GM19328 (cell line): ENCODE results near the gene SHB.

Source experiments
- ATAC-seq: cut with Tn5 transposase; IDR thresholded peaks from one replicate; pipeline ENCODE4 v1.9.1; 2021; ENCODE audit warnings: mild to moderate bottlenecking, moderate library complexity; ENCODE audit not compliant: unreplicated experiment

SHB gene

DNA sequence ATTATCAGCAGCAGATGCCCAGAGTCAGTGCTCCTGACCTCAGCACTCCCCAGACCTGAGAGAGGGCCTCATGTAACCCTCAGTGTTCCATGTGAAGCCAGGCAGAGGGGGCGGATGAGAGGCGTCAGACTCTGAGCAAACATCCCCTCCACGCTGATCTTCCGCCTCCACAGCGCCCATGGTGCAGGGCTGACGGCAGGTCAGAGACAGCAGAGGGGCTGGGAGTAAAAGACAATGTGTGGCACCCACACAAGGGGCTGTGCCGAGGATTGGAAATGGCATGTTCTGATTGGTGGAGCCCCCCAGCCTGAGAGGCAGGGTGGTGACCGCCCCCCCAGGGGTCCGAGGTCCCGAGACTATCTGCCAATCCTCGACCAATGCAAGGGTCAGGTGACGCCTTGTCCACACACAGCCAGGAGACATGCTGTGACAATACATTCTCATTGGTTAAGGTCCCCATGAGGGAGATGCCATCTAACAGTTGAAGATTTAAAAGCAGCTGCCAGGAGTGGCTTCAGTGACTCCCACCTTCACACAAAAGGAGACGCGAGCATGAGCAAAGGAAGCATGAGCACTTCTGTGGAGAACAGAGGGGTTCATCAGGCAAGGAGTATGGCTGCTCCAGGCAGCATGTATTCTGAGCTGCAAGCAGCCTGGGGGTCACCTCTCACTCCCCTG lies 145.8 kb downstream of the SHB start:
- no peak for ATAC-seq

DNA sequence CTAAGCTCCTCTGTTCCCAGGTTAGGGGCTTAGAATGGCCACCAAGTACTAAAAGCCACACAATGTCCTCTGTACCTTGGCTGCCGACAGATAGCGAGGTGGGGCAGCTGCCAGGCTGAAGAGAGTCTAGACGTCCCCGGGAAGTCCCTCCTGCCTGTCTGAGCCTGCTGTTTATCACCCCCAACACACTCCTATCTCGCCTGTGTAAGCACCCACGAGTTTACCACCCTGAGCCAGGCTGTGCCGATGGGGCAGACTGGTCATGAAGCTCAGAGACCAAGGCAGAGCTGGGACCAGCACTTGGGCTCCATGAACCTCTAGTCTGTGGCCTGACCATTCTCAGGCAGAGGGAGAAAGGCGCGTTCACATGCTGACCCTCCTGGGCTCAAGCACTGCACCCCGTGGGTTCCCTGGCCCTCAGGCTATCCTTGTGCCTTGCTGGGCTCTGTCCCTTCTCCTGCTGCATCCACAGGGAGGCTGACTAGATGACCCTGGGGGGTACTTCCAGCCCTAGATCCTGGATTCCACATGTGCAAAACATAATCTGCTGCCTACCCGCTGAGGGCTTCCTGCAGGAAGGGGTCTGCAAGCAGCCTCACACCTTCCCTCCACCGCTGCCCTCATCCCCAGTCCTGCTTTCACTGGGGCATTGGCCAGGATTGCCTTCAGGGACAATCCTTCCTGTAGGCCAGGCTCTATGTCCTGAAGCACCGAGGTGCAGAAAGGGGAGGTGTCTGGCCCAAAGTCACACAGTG lies 146.5 kb downstream of the SHB start:
- no peak for ATAC-seq

DNA sequence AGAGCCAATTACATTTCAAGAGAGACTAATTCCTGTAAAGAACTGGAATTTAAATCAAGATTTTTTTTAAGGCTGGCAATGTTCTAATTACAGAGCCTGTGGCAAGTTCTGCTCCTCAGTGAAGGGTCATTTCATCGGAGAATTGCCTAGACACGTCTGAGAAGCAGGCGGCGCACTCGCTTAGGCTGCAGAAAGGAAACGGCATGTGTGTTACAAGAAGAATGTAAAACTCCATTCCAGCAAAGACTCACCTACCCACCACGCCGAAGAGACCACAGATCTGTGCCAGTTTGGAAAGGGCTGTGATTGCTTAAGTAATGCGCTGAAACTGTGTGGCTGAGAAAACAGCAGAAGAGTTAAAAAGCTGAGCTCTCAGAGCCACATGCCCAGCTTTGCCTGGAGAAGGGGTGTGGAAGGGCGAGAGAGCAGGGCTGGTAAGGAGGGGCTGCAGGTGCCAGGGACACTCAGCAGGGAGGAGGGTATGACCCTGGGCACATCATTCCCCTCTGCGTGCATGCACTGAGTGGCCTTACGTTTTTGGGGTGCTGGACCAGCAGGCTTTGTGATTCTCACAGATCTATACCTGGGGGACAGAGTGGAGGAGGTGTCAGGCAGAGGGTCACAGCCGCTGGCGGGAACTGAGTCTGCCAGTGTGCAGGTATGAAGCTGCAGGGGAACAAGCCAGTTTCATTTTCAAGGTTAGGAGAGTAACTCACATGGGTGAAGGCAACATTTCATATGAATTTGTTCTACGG lies 147.3 kb downstream of the SHB start:
- ATAC-seq: no peak

DNA sequence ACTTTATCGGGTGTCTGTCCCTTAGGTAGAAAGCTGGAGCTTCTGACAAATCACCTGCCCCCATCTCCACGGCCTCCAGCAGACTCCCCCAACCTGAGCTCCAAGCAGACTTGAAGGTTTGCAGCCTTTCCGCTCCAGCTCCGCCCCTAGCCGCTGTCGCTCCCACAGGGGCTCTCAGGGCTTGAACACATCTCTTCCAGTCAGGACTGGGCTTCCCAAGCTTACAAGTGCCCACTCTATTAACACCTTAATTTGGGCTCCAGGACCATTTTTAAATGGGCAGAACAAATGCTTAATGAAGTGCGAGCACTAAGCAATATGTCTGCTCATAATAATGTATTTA lies 147.9 kb downstream of the SHB start:
- ATAC-seq: no peak

DNA sequence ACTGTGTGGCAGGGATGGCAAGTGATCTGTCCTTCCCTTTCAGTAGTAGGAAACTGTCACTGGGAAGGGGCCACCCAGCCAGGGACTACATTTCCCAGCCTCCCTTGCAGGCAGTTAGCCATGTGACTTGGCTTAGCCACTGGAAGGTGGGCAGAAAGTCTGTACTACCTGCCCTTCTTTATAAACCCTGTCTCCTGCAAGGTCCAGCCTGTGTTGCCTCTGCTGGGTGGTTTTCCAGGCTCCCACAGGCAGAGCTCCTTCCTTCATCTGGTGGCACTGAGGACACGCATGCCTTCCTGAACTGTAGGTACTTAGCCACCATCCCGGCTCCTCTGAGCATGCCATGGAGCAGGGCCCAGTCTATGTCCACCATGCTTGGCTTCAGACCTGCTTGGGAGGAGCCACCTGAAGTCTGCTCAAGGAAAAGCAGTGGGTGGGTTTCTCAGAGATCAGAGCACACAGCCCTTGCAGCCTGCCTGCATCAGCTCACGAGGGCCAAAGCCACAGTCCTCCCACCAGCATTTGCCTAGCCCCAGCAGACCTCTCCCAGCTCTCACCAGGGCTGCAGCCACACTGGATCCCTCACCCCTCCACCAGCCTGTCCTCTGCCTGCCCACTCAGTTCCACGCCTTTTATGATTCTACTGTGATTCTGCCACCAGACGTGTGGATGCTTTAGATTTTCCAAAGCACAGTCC lies 148.4 kb downstream of the SHB start:
- no peak for ATAC-seq

DNA sequence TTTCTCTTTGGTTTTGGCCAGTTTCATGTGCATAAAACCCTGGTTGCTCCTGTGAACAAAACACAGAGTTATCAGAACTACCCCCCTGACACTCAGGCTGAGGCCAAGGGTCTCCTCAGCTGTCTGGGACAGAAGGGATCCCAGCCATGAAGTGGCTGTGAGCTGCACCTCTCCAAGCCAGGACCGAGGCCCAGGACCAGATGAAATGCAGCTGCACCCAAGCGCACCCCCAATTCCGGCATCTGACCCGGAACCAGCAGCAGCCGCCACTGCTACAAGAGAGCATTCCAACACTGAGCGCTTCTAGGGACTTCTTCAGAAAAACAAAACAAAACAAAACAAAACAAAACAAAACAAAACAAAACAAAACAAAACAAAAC lies 149.1 kb downstream of the SHB start:
- ATAC-seq: no peak

DNA sequence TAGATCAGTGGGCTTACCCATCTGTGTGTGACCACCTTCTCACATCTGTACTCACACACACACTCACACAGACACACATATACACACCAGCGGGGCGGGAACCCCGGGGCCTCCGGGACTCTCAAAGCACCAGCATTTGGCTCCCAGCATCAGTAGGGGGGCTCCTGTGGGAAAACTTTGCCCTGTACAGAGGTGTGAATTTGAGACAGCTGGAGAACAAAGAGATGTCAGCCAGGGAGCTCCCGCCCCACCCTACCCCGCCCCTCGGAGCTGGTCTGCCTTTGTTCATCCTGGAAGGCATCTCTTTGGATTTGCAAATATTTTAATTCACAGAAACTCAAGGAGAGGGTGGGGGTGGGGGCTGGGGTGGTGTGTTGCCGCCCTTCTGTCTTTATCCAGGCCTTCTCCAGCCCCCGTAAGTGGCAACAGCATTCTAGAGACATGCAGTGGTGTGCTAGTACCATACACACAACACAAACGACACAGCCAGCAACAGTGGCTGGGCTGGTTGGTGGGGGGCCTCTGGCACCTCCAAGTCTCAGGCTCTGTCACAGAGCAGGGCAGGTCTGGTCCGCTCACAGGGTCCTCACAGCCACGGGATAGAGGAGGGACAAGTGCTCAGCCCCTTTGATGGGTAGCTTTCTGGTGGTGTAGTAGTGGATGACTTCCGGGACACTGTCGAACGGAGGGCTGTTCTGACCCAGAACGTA lies 149.6 kb downstream of the SHB start:
- no peak for ATAC-seq

DNA sequence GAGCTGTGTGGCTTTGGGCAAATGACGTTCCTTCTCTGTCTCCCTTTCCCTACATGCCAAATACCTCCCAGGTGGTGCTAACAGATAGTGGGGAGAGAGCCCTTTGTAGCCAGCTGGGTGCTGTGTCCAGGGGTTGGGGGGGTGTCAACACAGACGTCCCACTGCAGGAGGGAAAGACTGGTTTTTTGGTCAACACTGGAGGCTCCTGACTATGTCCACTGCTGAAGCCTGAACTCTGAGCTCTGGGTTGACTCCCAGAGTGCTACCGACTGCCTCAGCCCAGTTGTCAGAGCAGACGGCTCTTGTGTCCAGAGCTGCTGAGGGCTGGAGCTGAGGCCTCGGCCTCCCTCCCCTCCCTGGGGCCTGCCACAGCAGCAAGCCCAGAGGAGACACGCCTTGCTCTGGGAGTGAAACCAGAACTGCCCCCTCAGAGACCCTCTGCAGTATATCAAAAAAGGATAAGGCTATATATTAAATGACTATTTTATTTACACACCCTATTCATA lies 150.3 kb downstream of the SHB start:
- no peak for ATAC-seq

DNA sequence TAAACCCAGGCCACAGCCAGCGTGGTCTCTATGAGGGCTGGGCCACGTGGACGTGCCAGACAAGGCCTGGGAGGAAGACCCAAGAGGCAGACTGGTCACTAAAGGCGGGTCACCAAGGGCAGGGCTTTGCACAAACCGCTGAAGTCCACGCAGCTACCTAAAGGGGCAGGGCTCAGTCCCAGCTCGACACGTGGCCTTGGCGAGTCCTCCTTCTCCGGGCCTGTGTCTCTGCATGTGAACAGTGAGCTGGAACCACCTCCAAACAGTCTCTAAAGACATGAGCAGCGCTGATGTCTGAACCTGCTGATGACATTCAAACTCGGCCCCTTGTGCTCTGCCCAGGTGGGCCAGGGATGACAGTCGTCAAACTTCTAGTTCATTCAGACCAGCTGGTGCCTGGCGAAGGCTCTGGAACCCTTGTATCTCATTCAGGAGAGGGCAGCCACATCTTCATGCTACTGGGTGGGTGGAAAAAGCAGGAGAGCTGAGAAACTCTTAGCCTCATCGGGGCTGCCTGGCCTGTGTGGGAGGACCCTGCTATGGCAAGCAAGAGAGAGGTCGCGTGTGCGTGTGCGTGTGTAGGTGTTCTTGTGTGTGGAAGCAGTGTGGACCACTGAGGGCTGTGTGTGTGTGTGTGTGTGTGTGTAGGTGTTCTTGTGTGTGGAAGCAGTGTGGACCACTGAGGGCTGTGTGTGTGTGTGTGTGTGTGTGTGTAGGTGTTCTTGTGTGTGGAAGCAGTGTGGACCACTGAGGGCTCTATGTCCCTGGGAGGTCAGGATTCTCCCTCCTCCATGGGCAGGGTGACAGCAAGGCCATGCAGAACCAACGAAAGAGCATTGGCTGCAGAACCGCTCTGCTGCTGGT lies 151.0 kb downstream of the SHB start:
- no peak for ATAC-seq

DNA sequence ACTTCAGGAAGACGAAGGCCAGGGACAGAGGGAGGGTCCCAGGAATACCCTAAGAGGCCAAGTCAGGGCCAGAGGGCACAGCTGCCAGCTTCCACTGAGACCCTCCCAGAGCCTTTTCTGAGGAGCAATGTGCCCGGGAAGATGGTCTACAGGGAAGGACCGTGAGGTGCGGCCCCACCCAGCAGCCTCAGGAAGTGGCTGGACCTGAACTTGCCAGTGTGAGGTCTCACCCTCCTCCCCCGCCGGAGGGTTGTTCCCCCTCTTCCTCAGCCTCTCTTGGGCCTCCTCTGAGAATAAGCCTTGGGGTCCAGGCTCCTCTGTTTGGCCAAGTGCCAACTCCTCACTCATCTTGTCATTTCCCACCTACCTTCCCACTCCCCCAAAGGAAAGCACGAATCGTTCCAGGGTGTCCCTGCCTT lies 151.7 kb downstream of the SHB start:
- no peak for ATAC-seq

DNA sequence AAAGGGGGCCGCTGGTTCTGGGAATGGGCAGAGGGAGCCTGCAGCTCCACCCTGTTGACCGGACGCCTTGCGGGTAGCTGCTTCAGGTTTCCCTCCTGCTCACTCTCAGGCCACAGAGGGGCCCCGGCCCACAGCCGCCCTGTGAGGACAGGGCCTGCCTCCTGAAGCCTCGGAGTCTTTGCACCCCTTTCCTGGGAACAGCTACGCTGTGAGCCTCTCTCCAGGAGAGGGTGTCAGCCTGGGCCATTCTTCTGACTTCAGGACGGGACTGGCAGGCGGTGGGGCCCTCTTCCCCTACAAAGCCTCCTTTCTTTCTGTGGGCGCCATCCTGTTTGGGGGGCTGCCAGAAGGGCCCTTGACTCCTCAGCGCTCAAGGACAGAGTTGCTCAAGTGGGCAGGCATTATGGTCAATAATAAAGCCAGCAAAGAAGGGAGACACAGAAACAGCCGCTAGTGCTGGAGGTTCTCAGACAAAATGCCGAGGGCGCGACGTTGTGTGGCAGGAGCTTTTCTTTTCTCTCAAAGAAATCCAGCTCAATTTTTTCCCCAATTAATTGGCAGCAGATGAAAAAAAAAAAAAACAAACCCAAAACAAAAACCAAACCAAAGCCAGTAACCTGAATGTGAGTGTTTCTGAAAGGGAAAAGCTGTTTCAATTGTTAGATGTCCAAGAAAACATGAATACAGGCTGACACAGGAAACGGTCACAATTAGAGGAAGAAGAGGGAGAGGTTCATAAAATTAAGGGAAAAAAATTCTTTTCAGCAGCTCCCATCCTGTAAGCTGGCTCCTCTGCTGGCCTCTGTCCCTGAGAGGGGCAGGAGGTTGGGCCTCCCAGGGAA lies 152.3 kb downstream of the SHB start:
- no peak for ATAC-seq

DNA sequence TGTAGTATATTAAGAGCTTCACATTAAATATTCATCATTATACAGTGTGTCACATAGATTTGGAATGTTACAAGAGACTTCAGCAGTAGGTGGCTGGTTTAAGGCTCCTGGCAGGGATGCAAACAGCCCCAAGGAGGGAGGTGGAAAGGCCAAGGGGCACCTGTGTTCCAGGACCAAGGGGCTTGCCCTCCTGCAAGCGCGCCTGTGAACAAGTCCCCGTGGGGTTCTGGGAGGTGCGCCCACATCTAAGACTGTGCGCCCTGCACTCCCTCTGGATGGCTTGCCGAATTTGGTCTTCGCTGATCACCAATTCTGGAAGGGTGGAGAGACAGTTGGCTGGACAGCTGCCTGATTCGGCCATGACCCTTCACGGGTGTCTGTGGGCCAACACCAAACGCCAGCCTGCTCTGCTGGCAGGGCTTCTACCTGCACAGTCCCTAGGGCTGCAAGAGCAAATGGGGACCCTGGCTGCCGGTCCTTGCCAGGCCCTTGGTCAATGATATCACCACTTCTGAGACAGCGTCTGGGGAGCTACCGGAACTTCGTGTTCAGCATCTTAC lies 153.0 kb downstream of the SHB start:
- no peak for ATAC-seq

DNA sequence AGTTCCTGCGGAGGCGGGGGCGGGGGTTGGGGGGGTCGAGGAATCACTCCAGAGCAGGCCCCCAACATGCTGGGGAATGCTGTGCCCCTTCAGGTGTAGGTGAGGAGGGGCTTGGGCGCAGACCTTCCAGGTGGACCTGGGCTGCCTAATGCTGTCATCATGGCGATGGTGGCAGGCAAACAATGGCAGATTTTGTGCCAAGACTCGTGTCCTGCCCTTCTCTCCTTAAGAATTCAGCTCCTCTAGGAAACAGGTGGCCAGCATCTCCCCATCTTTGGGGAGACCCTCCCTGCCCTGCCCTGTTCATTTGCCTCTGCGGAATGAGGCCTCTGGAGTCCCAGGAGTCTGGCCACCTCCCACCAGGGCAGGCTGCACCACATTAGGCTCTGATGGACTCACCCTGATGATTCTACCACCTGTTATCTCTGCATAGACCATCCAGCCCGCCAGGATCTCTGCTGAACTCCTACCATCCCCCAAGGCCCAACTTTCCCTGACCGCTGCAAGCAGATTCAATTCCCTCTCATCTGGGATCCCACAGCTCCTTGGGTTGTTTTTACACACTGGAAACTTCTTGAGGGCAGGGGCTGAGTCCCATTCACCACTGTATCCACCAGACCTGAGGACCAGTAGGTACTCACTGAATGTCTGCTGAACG lies 154.2 kb downstream of the SHB start:
- no peak for ATAC-seq

DNA sequence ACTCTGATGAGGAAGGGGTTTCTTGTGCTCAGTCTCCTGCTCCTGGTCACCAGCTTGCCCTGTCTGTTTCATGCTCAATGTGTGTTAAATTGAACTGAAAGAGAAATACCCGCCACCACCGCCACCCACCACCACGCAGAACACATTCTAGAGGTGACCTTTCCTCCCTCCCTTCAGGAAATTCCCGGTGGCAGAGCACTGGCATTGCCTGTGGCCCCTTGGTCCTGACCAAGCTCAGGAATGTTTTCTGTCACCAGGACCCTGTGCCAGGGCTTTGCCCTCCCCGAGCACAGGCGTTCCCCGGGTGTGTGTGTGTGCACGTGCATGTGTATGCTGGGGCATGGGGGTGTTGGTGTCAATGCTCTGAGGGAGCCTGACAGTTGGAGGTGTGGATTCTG lies 154.9 kb downstream of the SHB start:
- ATAC-seq: no peak

DNA sequence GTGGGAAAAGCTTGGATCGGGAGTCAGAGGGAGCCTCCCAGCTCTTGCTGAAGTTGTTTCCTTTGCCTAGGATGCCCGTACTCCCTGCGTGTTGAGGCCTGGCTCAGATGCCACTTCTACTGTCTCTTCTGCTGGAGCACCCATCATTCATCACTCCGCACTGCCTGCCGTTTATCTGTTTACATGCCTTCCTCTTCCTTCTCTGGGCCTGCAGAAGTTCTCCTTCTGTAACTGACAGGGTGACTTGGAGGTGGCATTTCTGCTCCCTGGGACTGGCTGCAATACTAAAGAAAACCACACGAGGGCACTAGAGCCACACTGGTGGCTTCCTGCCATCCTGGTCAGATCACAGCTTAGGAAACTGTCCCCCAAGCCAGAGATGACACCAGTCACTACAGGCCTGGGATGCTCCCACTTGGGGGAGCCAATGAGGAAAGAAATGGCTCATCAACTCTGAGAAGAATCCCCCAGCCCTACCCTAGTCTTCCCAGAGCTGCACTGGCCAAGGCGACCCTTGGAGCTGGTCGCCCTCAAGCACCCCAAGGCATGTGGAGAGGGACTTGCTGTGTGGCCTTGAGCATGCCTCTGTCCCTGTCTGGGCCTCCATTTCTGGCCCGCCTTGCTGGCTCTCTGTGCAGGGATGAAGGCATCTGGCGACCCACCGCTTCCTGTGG lies 155.4 kb downstream of the SHB start:
- peak; percentile 81 for ATAC-seq

DNA sequence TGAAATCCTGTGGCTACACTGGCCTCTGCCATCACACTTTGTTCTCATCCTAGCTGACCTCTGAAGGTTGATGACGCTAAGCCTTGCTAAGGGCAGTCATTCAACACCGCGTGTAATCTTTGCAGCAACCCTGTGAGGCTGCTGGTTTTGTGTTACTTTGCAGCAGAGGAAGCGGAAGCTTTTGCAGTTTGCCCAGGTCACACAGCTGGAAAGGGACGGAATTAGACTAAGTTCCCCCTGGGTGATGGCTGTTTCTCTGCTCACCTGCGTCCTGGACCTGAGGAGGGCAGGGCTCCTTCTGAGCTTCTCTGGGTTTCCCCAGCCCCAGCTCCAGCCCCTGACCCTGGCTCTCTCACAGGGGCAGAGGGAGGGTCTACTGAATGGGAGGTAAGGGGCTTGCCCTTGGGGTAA lies 157.8 kb downstream of the SHB start:
- ATAC-seq: no peak

DNA sequence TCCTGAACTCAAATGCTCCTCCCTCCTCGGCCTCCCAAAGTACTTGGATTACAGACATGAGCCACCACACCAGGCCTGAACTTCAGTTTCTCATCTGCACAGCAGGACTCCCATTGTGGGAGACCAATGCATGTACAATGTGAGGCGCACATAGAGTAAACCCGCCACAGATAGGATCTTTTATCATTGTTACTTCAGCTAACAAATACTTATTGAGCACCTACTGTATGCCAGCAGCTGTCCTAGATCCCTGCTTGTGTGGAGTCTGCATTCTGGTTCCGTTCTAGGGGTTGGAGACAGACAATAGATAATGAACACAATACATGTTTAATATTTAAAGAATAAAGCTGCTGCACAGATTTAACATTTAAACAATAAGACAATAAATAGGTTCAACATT lies 158.8 kb downstream of the SHB start:
- ATAC-seq: no peak
